Psoas muscle (tissue), 8 donors: ENCODE data around the gene COL7A1. TPM values are rescaled to one million over a fixed set of nuclear protein-coding genes. Genes with fewer than 3 reads are reported as not detected.
"Not testable (repeated sequence)": the region's sequence is repeated elsewhere in the genome, so short reads cannot be mapped to it uniquely, and the experiment has no call there.

ENCODE experiments used
- ATAC-seq, 4 donors: fragments of 200-7000 bp; cut with Tn5 transposase; one replicate each; pipeline ENCODE4 v1.9.1; 2020; ENCODE audit warnings: moderate library complexity in 3 of 4, mild to moderate bottlenecking in 2 of 4
- DNase-seq, 2 donors: peaks; one replicate each; pipeline ENCODE4 v3.0.0-alpha.2; 2020
- H3K27ac ChIP-seq: fragments of 200-600 bp; one replicate; pipeline ENCODE4 v1.8.0; 2022
- H3K27me3 ChIP-seq, 3 donors: fragments of 200-600 bp in 1 of 3; one replicate each; pipeline versions ENCODE4 v1.6.1 to v1.8.0; 2013 to 2022; ENCODE audit warnings: low read length in 2 of 3, mild to moderate bottlenecking in 2 of 3, moderate library complexity in 1 of 3; ENCODE audit not compliant: insufficient read depth in 3 of 3
- H3K36me3 ChIP-seq, 2 donors: fragments of 200-600 bp in 1 of 2; one replicate each; pipeline versions ENCODE4 v1.6.1 to v1.8.0; 2013 to 2022; ENCODE audit warnings: low read depth in 1 of 2, mild to moderate bottlenecking in 1 of 2, moderate library complexity in 1 of 2; ENCODE audit not compliant: insufficient read depth in 1 of 2
- H3K4me1 ChIP-seq: fragments of 200-600 bp; one replicate; pipeline ENCODE4 v1.8.0; 2022
- H3K4me3 ChIP-seq: fragments of 200-600 bp; one replicate; pipeline ENCODE4 v1.8.0; 2022; ENCODE audit warnings: mild to moderate bottlenecking
- H3K9me3 ChIP-seq: fragments of 200-600 bp; one replicate; pipeline ENCODE4 v1.8.0; 2022
- CTCF ChIP-seq: fragments of 200-600 bp; IDR thresholded peaks from one replicate; pipeline ENCODE4 v1.8.0; 2022; ENCODE audit warnings: antibody characterized with exemption
- WGBS, 3 donors: extraction: QIAGEN DNeasy Blood & Tissue Kit; methylation state at CpG; one replicate each; pipeline versions ENCODE4 v1.1.6 to v1.1.7; 2013; 5-methylcytosine and 5-hydroxymethylcytosine counted together
- intact Hi-C, 2 donors: fragments of 100-400 bp; cut with DNase I; formaldehyde crosslinking; loops; one replicate each; pipeline versions ENCODE4 v1.11.0 to v1.14.2; 2022
- polyA plus RNA-seq, 3 donors: library from polyadenylated mRNA; stranded (reverse); fragments of 200-250 nt; gene quantifications; one replicate each; pipeline ENCODE4 v1.2.3, GENCODE V29; 2013
- total RNA-seq, 4 donors: library from RNA; stranded (reverse); fragmentation: NEBNext Ultra II Directional in 2 of 4; extraction: Animal tissue kit (Norgen Biotek cat#: 25700) in 2 of 4; gene quantifications; one replicate each; pipeline versions ENCODE4 v1.2.1 to v1.2.4, GENCODE V29; 2021 to 2023
- donor health status: healthy with polysubstance abuse.
- donor health status: DM: no; HTN: no; CAD: no; lungs with moderate emphysema.
- donor health status: Bipolar disorder and iron deficiency.
- donor health status: healthy.
- donor health status: DM: yes; HTN: yes; CAD: no.
- donor health status: DM: no; HTN: no; CAD: no.
- donor health status: DM: no; HTN: no; CAD: no.
- donor health status: DM: yes; HTN: yes; CAD: no.

COL7A1 gene
- total and polyA plus RNA-seq, 7 donors: 1.6 to 22.2 (median 5.1) TPM

- no peak overlapping the region for H3K4me3 ChIP-seq
- intact Hi-C loops: no loop called here
- no peak for DNase-seq
- H3K27ac ChIP-seq: no peak overlapping the region
- no peak for ATAC-seq
- no peaks in the 10 kb centered on the region for H3K27me3 ChIP-seq
- no peak for TF ChIP-seq CTCF
- 85 to 96% (median 87%) methylated on average over 14 of the region's 14 CpGs for WGBS, 3 donors
- H3K4me1 ChIP-seq: peaks cover 17% of the 10 kb centered on the region
- no peaks in the 10 kb centered on the region for H3K36me3 ChIP-seq
- no peaks in the 10 kb centered on the region for H3K9me3 ChIP-seq
Observed at GRCh38 chr3:48553886-48554845, 41.0 kb downstream of the COL7A1 start.

- Histone ChIP-seq H3K4me3 (no peak overlapping the region), H3K4me1 (peaks cover 10% of the 10 kb centered on the region), H3K27me3 (no peaks in the 10 kb centered on the region), H3K27ac (no peak overlapping the region), H3K9me3 (no peaks in the 10 kb centered on the region), H3K36me3 (no peaks in the 10 kb centered on the region)
- TF ChIP-seq CTCF: no peak
- no peak for DNase-seq
- intact Hi-C loops: no loop called here
- WGBS, 3 donors: 88 to 90% (median 89%) methylated on average over 5 of the region's 5 CpGs
- no peak for ATAC-seq
Observed at GRCh38 chr3:48553361-48553760, 41.8 kb downstream of the COL7A1 start.

GRCh38 chr3:48552111-48552951, 42.8 kb downstream of the COL7A1 start:
- no peak for DNase-seq
- no peak for ATAC-seq
- 75 to 80% (median 79%) methylated on average over 14 of the region's 14 CpGs for WGBS, 3 donors
- Histone ChIP-seq H3K36me3 (no peaks in the 10 kb centered on the region), H3K9me3 (no peaks in the 10 kb centered on the region), H3K4me1 (peaks cover 3% of the 10 kb centered on the region), H3K27me3 (no peaks in the 10 kb centered on the region), H3K27ac (no peak overlapping the region), H3K4me3 (no peak overlapping the region)
- intact Hi-C loops: no loop called here
- no peak for TF ChIP-seq CTCF

- H3K27me3 ChIP-seq, intact Hi-C loops, H3K9me3 ChIP-seq, H3K36me3 ChIP-seq, DNase-seq, H3K4me3 ChIP-seq, H3K27ac ChIP-seq, ATAC-seq, H3K4me1 ChIP-seq: not testable (repeated sequence)
- WGBS, 3 donors: 88 to 97% (median 89%) methylated on average over 7 of the region's 7 CpGs
Observed at GRCh38 chr3:48551651-48552050, 43.5 kb downstream of the COL7A1 start.
